ENCODE data around the gene MCTP1. TPM values are rescaled to one million over a fixed set of nuclear protein-coding genes. Genes with fewer than 3 reads are reported as not detected.
"Not testable (repeated sequence)": the region's sequence is repeated elsewhere in the genome, so short reads cannot be mapped to it uniquely, and the experiment has no call there.

Gene MCTP1
- polyA plus RNA-seq, 2 donors = 0.91 to 0.92 TPM

DNA sequence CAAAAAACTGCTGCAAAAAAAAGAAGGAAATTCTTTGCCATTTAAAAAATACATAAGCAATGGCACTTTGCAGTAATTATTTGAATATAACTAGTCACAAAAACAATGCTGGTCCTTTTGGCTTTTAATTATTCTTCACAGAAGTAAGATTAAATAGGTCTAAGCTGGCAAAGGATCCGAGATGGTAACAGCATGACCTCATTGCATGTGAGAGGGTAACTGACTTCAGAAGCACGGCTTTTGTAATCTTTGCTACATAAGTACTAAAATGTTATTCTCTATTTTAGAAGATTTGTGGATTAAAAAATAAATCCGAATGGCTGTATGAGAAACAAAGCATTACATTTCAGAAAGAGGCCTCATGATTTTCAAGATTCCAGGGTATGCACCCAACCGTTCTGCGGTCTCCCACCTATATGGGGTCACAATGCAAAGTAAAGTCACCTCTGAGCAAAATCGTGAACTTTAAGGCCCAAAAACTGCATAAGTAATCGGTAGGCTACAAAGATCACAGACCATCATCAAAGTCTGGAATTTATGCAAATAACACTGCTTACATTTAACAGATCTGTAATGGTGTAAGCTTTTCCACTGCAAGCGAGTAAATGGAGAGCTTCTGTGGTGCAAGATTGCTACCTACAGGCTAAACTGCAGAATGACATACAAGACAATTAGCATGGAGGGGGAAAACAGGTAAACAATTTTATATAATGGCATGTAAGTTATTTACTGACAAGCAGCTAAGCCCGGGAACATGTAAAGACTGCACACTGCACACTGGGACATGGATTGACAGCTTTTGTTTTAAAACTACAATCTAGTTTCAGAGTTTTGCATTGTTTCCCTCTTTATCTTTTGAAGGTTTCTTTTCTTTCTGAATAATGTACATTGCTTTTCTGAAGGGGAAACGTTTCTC is 434.8 kb downstream of the MCTP1 start:
- Histone ChIP-seq H3K27ac (ENCODE audit: low read depth in 2 of 2, low read length in 1 of 2) (no peak overlapping the region), H3K4me3 (ENCODE audit: low read depth in 1 of 2, low read length in 2 of 2) (no peak overlapping the region), H3K9me3 (ENCODE audit: control insufficient read depth in 2 of 2, insufficient read depth in 1 of 2, low read depth in 1 of 2, low read length in 1 of 2) (no peaks in the 10 kb centered on the region), H3K4me1 (ENCODE audit: control insufficient read depth in 2 of 2, insufficient read depth in 2 of 2, low read length in 1 of 2) (no peaks in the 10 kb centered on the region), H3K36me3 (ENCODE audit: control insufficient read depth in 2 of 2, insufficient read depth in 2 of 2, low read length in 1 of 2) (no peaks in the 10 kb centered on the region), H3K27me3 (ENCODE audit: control insufficient read depth in 1 of 2, insufficient read depth in 2 of 2, low read length in 2 of 2) (no peaks in the 10 kb centered on the region)
- 36 to 39% methylated on average over 10 of the region's 10 CpGs for WGBS, 2 donors

DNA sequence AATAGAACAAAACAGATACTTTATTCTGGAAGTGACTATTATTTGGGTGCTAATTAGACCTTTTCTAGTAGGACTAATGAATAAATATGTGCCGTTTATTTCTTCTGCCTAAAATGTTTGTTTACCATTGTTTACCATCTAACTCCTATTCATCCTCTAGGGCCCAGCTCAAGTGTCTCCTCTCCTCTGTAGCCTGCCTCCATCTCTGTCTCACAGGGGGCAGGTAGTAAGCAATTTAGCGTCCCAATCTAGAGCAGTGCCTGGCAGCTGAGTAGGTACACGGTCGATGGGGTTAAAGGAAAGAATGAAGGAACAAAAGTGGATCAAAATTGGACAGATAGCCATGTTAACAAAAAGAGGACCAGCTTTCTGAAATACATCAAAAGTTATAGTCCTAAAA is 435.6 kb downstream of the MCTP1 start:
- WGBS, 2 donors = 66 to 76% methylated on average over 4 of the region's 4 CpGs
- no peaks in the 10 kb centered on the region for H3K27me3 ChIP-seq (ENCODE audit: control insufficient read depth in 1 of 2, insufficient read depth in 2 of 2, low read length in 2 of 2)
- H3K4me1 ChIP-seq (ENCODE audit: control insufficient read depth in 2 of 2, insufficient read depth in 2 of 2, low read length in 1 of 2) = no peaks in the 10 kb centered on the region
- H3K36me3 ChIP-seq (ENCODE audit: control insufficient read depth in 2 of 2, insufficient read depth in 2 of 2, low read length in 1 of 2) = no peaks in the 10 kb centered on the region
- no peaks in the 10 kb centered on the region for H3K9me3 ChIP-seq (ENCODE audit: control insufficient read depth in 2 of 2, insufficient read depth in 1 of 2, low read depth in 1 of 2, low read length in 1 of 2)
- no peak overlapping the region for H3K27ac ChIP-seq (ENCODE audit: low read depth in 2 of 2, low read length in 1 of 2)
- no peak overlapping the region for H3K4me3 ChIP-seq (ENCODE audit: low read depth in 1 of 2, low read length in 2 of 2)

GRCh38 chr5:94847726-94848125 is 437.2 kb downstream of the MCTP1 start:
- H3K36me3 ChIP-seq (ENCODE audit: control insufficient read depth in 2 of 2, insufficient read depth in 2 of 2, low read length in 1 of 2) = no peaks in the 10 kb centered on the region
- no peaks in the 10 kb centered on the region for H3K27me3 ChIP-seq (ENCODE audit: control insufficient read depth in 1 of 2, insufficient read depth in 2 of 2, low read length in 2 of 2)
- H3K4me3 ChIP-seq (ENCODE audit: low read depth in 1 of 2, low read length in 2 of 2) = no peak overlapping the region
- H3K27ac ChIP-seq (ENCODE audit: low read depth in 2 of 2, low read length in 1 of 2) = no peak overlapping the region
- WGBS, 2 donors = 60 to 76% methylated on average over 2 of the region's 2 CpGs
- no peaks in the 10 kb centered on the region for H3K9me3 ChIP-seq (ENCODE audit: control insufficient read depth in 2 of 2, insufficient read depth in 1 of 2, low read depth in 1 of 2, low read length in 1 of 2)
- H3K4me1 ChIP-seq (ENCODE audit: control insufficient read depth in 2 of 2, insufficient read depth in 2 of 2, low read length in 1 of 2) = no peaks in the 10 kb centered on the region

- Histone ChIP-seq H3K9me3 (ENCODE audit: control insufficient read depth in 2 of 2, insufficient read depth in 1 of 2, low read depth in 1 of 2, low read length in 1 of 2) (no peaks in the 10 kb centered on the region), H3K27me3 (ENCODE audit: control insufficient read depth in 1 of 2, insufficient read depth in 2 of 2, low read length in 2 of 2) (no peaks in the 10 kb centered on the region), H3K4me1 (ENCODE audit: control insufficient read depth in 2 of 2, insufficient read depth in 2 of 2, low read length in 1 of 2) (no peaks in the 10 kb centered on the region), H3K36me3 (ENCODE audit: control insufficient read depth in 2 of 2, insufficient read depth in 2 of 2, low read length in 1 of 2) (no peaks in the 10 kb centered on the region), H3K27ac (ENCODE audit: low read depth in 2 of 2, low read length in 1 of 2) (no peak overlapping the region), H3K4me3 (ENCODE audit: low read depth in 1 of 2, low read length in 2 of 2) (no peak overlapping the region)
- 63 to 67% methylated on average over 4 of the region's 4 CpGs for WGBS, 2 donors
Measured at GRCh38 chr5:94847019-94847418, 437.9 kb downstream of the MCTP1 start.

- not testable (repeated sequence) for H3K4me1 ChIP-seq (ENCODE audit: control insufficient read depth in 2 of 2, insufficient read depth in 2 of 2, low read length in 1 of 2); H3K36me3 ChIP-seq (ENCODE audit: control insufficient read depth in 2 of 2, insufficient read depth in 2 of 2, low read length in 1 of 2); H3K4me3 ChIP-seq (ENCODE audit: low read depth in 1 of 2, low read length in 2 of 2); H3K27ac ChIP-seq (ENCODE audit: low read depth in 2 of 2, low read length in 1 of 2); H3K27me3 ChIP-seq (ENCODE audit: control insufficient read depth in 1 of 2, insufficient read depth in 2 of 2, low read length in 2 of 2); H3K9me3 ChIP-seq (ENCODE audit: control insufficient read depth in 2 of 2, insufficient read depth in 1 of 2, low read depth in 1 of 2, low read length in 1 of 2)
- 95 to 100% methylated on average over 1 of the region's 1 CpG for WGBS, 2 donors
Measured at GRCh38 chr5:94845696-94846095, 439.2 kb downstream of the MCTP1 start.

GRCh38 chr5:94841598-94842322 is 443.1 kb downstream of the MCTP1 start:
- Histone ChIP-seq H3K27ac (ENCODE audit: low read depth in 2 of 2, low read length in 1 of 2) (no peak overlapping the region), H3K4me1 (ENCODE audit: control insufficient read depth in 2 of 2, insufficient read depth in 2 of 2, low read length in 1 of 2) (no peaks in the 10 kb centered on the region), H3K36me3 (ENCODE audit: control insufficient read depth in 2 of 2, insufficient read depth in 2 of 2, low read length in 1 of 2) (no peaks in the 10 kb centered on the region), H3K9me3 (ENCODE audit: control insufficient read depth in 2 of 2, insufficient read depth in 1 of 2, low read depth in 1 of 2, low read length in 1 of 2) (no peaks in the 10 kb centered on the region), H3K4me3 (ENCODE audit: low read depth in 1 of 2, low read length in 2 of 2) (no peak overlapping the region), H3K27me3 (ENCODE audit: control insufficient read depth in 1 of 2, insufficient read depth in 2 of 2, low read length in 2 of 2) (no peaks in the 10 kb centered on the region)
- 67 to 75% methylated on average over 4 of the region's 4 CpGs for WGBS, 2 donors

DNA sequence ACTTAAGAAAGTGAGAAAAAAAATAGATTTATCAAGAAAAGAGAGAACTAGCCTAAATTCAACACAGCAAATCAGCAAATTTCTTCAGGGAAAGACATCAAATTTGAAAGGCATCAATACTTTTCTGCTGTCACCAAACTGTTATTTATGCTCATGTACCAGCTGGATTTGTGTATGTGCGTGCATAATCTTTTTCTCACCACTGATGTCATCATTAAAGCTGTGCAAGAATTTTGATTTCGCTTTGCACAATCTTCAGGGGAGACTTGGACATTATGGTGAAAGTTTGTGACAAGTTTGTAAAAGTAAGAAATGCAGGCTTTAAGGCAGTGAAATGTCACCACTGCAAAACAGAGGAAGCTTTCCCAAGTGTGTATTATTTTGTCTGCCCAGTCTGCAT is 451.0 kb downstream of the MCTP1 start:
- 80 to 82% methylated on average over 2 of the region's 2 CpGs for WGBS, 2 donors
- H3K4me1 ChIP-seq (ENCODE audit: control insufficient read depth in 2 of 2, insufficient read depth in 2 of 2, low read length in 1 of 2) = no peaks in the 10 kb centered on the region
- no peaks in the 10 kb centered on the region for H3K36me3 ChIP-seq (ENCODE audit: control insufficient read depth in 2 of 2, insufficient read depth in 2 of 2, low read length in 1 of 2)
- no peak overlapping the region for H3K27ac ChIP-seq (ENCODE audit: low read depth in 2 of 2, low read length in 1 of 2)
- no peak overlapping the region for H3K4me3 ChIP-seq (ENCODE audit: low read depth in 1 of 2, low read length in 2 of 2)
- no peaks in the 10 kb centered on the region for H3K9me3 ChIP-seq (ENCODE audit: control insufficient read depth in 2 of 2, insufficient read depth in 1 of 2, low read depth in 1 of 2, low read length in 1 of 2)
- no peaks in the 10 kb centered on the region for H3K27me3 ChIP-seq (ENCODE audit: control insufficient read depth in 1 of 2, insufficient read depth in 2 of 2, low read length in 2 of 2)

DNA sequence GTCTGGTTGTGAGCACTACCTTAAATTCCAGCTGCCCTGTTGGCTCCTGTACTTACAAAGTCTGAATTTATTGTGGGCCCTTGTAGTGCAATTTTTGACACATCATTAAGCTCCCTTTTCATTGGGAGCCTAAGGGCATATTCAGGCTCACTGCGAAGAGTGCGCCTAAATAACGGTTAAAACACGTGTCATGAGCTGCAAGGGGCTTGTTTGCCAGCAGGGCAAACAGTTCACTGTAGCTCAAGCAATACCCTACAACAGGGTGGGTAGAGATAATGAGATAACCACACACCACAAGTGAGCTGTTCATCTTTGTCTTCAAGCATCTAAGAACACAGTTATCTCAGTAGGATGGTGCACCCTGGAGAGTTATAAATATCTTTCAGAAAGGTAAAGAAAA is 452.2 kb downstream of the MCTP1 start:
- H3K36me3 ChIP-seq (ENCODE audit: control insufficient read depth in 2 of 2, insufficient read depth in 2 of 2, low read length in 1 of 2) = no peaks in the 10 kb centered on the region
- WGBS, 2 donors = 56% methylated on average over 4 of the region's 4 CpGs
- H3K4me3 ChIP-seq (ENCODE audit: low read depth in 1 of 2, low read length in 2 of 2) = no peak overlapping the region

DNA sequence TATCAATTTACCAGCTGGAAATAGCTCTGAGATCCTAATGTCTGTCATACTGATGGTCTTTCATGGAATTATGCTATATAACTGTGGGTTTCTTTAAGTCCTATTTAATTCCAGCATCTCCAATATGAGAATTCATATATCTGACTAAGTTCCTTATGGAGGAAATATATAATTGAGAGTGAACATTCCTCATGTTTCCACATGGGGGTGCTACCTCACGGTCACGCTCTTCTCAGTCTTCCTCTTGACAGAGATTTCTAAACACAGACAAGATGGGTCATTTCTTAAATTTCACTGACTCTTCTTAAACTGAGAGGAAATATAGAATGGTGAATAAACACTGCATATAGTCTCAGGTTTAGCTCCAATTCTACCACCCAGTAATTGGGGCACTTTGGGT is 454.4 kb downstream of the MCTP1 start:
- Histone ChIP-seq H3K36me3 (ENCODE audit: control insufficient read depth in 2 of 2, insufficient read depth in 2 of 2, low read length in 1 of 2) (no peaks in the 10 kb centered on the region), H3K4me3 (ENCODE audit: low read depth in 1 of 2, low read length in 2 of 2) (no peak overlapping the region), H3K27me3 (ENCODE audit: control insufficient read depth in 1 of 2, insufficient read depth in 2 of 2, low read length in 2 of 2) (no peaks in the 10 kb centered on the region), H3K9me3 (ENCODE audit: control insufficient read depth in 2 of 2, insufficient read depth in 1 of 2, low read depth in 1 of 2, low read length in 1 of 2) (no peaks in the 10 kb centered on the region), H3K4me1 (ENCODE audit: control insufficient read depth in 2 of 2, insufficient read depth in 2 of 2, low read length in 1 of 2) (no peaks in the 10 kb centered on the region), H3K27ac (ENCODE audit: low read depth in 2 of 2, low read length in 1 of 2) (no peak overlapping the region)
- WGBS, 2 donors = 33 to 34% methylated on average over 2 of the region's 2 CpGs

More for the DNA sequence above, 452.2 kb downstream of the MCTP1 start:
- no peak overlapping the region for H3K27ac ChIP-seq (ENCODE audit: low read depth in 2 of 2, low read length in 1 of 2)
- H3K9me3 ChIP-seq (ENCODE audit: control insufficient read depth in 2 of 2, insufficient read depth in 1 of 2, low read depth in 1 of 2, low read length in 1 of 2) = no peaks in the 10 kb centered on the region
- no peaks in the 10 kb centered on the region for H3K4me1 ChIP-seq (ENCODE audit: control insufficient read depth in 2 of 2, insufficient read depth in 2 of 2, low read length in 1 of 2)
- H3K27me3 ChIP-seq (ENCODE audit: control insufficient read depth in 1 of 2, insufficient read depth in 2 of 2, low read length in 2 of 2) = no peaks in the 10 kb centered on the region
